Lung microvascular endothelial cell (primary cell): ENCODE results near the gene CRIM1. TPM values are rescaled to one million over a fixed set of nuclear protein-coding genes. Genes with fewer than 3 reads are reported as not detected.

ENCODE experiments used
- DNase-seq, 2 donors: peaks; one replicate each; pipeline versions ENCODE4 v3.0.0 to v3.0.0-alpha.2; 2010; ENCODE audit warnings: low read depth in 2 of 2
- total RNA-seq: library from RNA; depleted of rRNA; stranded (reverse); fragments of >200 nt; gene quantifications from 2 replicates; pipeline ENCODE4 v1.2.1, GENCODE V29; 2014

The CRIM1 gene
- total RNA-seq, 1 donor from 2014 or later: 583 TPM

GRCh38 chr2:36572719-36573059 lies 217.1 kb downstream of the CRIM1 start:
- no peak for DNase-seq

DNA sequence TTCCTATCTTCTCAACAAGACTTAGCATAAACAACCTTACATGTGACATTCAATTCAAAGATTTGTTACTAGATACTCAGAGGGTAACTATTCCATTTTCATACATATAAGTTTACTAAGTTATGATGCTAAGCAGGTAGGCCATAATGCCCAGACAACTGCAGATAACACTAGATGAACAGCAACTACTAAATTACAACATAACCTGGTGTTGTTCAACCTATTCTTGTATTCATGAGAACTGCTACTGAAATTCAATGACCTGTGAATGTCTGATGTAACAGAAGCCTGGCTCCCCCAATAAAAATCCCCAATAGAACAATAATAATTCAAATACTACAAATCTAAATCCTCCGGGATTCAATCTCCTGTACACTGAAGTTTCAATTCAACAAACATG lies 217.6 kb downstream of the CRIM1 start:
- DNase-seq: no peak

DNA sequence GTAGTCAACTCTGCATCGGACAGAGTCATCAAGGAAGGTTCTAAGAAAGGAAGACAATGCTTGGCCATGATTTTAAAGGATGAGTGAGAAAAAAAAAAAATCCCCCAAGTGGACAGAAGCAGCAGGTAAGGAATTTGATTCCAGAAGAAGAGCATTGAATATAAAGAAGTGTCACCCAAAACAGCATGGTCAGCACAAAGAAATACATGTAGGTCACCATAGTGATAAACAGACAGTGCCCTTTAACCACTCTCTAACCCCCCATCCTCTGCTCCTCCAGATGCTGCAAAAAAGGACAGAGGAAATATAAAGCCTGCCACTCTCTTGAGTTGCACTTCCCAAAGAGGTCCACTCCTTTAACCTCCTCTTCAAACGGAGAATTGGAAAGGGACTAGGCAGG lies 219.0 kb downstream of the CRIM1 start:
- no peak for DNase-seq

GRCh38 chr2:36577884-36578283 lies 222.3 kb downstream of the CRIM1 start:
- no peak for DNase-seq

- DNase-seq: no peak
Observed at GRCh38 chr2:36578343-36579296, 223.0 kb downstream of the CRIM1 start.

GRCh38 chr2:36579297-36579664 lies 223.7 kb downstream of the CRIM1 start:
- no peak for DNase-seq

- DNase-seq: no peak
Observed at GRCh38 chr2:36582538-36582937, 227.0 kb downstream of the CRIM1 start.

- no peak for DNase-seq
Observed at GRCh38 chr2:36582951-36583350, 227.4 kb downstream of the CRIM1 start.

- no peak for DNase-seq
Observed at GRCh38 chr2:36584148-36584794, 228.7 kb downstream of the CRIM1 start.

DNA sequence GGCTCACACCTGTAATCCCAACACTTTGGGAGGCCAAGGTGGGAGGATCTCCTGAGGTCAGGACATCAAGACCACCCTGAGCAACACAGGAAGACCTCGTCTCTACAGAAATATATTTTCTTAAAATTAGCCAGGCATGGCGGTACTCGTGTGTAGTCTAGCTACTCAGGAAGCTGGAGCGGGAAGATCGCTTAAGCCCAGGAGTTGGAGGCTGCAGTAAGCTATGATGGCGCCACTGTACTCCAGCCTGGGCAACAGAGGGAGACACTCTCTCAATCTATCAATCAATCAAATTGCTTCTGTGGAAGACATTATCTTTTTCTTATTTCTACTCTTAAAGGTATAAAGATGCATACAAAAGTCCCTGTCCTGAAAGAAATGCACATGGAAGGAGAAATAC lies 231.1 kb downstream of the CRIM1 start:
- DNase-seq: no peak

GRCh38 chr2:36587101-36587500 lies 231.5 kb downstream of the CRIM1 start:
- no peak for DNase-seq

DNA sequence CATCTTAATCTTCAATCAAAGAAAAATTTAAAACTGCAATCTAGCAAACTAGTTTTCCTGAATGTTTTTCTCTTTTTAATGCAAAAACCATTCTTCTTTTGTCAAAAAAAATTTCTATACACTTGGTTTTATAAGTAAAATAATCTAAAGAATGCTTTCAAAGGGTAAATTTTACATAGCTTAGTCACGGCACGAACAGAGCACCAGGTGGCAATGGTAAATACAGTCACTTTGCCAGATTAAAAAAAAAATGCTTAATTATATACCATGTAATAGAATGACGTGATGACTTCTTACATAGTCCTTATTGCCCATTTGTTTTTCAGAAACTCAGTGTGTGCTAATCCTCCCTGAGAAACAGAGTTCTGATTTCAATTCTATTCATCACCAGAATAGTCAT lies 232.0 kb downstream of the CRIM1 start:
- no peak for DNase-seq

GRCh38 chr2:36589230-36589630 lies 233.7 kb downstream of the CRIM1 start:
- DNase-seq: peak in 1 of 2 donors; percentile 38

GRCh38 chr2:36594849-36595248 lies 239.3 kb downstream of the CRIM1 start:
- DNase-seq: no peak

DNA sequence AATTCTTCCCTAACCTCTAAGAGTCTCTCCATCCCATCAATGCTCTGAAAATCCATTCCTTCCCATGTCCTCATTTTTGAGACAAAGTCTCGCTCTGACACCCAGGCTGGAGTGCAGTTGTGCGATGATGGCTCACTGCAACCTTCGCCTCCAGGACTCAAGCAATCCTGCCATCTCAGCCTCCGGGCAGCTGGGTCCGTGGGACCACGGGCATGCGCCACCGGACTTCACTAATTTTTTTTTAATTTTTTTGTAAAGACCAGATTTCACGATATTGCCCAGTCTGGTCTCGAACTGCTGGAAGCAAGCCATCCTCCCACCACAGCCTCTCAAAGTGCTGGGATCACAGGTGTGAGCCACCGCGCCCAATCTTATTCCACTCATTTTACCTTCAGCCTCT lies 240.8 kb downstream of the CRIM1 start:
- DNase-seq: no peak

DNA sequence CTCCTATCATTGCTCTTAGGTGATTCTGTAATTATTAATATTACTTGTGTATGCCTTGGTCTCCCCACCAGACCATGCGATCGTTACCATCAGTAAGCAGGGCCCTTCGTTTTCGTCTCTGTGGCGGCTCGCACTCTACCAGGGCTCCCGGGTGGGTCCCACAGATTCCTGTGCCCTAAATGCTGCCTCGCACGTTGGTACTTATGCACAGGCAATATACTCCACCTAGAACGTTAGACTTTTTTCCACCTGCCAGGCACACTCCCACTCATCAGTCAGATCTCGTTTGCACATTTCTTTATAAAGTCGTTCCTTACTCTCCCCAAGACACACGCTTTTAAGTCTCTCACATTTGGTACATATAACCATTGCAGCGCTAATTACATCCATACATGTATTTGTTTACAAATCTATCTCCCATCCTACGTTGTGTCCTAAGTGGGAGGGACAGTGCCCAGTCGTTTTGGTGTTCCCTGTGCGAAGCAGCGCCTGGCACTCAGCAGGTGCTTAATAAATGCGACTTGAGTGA lies 241.5 kb downstream of the CRIM1 start:
- no peak for DNase-seq

- DNase-seq: peak; percentile 72 to 80
Observed at GRCh38 chr2:36597532-36598377, 242.2 kb downstream of the CRIM1 start, which contains the start of gene FEZ2. TSS of gene FEZ2 (minus strand) at chr2:36598168. CDS start at chr2:36598142, 26 bp downstream.
